GM10266 (cell line): ENCODE measurements around the gene CARD9.

Source experiments
- DNase-seq: peaks from one replicate; pipeline ENCODE4 v3.0.0; 2012; ENCODE audit errors: extremely low spot score
- CTCF ChIP-seq: IDR thresholded peaks from 2 replicates; pipeline ENCODE4 v1.5.1; 2012; ENCODE audit warnings: mild to moderate bottlenecking, low read depth; ENCODE audit not compliant: control insufficient read depth, insufficient read depth; ENCODE audit errors: missing control alignments

The CARD9 gene, protein sequence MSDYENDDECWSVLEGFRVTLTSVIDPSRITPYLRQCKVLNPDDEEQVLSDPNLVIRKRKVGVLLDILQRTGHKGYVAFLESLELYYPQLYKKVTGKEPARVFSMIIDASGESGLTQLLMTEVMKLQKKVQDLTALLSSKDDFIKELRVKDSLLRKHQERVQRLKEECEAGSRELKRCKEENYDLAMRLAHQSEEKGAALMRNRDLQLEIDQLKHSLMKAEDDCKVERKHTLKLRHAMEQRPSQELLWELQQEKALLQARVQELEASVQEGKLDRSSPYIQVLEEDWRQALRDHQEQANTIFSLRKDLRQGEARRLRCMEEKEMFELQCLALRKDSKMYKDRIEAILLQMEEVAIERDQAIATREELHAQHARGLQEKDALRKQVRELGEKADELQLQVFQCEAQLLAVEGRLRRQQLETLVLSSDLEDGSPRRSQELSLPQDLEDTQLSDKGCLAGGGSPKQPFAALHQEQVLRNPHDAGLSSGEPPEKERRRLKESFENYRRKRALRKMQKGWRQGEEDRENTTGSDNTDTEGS

GRCh38 chr9:136373300-136374182 lies at the start of gene CARD9:
CARD9 (minus strand) TSS chr9:136373669; CDS start chr9:136372078, 1,591 bp downstream.
- no peak for TF ChIP-seq CTCF

DNA sequence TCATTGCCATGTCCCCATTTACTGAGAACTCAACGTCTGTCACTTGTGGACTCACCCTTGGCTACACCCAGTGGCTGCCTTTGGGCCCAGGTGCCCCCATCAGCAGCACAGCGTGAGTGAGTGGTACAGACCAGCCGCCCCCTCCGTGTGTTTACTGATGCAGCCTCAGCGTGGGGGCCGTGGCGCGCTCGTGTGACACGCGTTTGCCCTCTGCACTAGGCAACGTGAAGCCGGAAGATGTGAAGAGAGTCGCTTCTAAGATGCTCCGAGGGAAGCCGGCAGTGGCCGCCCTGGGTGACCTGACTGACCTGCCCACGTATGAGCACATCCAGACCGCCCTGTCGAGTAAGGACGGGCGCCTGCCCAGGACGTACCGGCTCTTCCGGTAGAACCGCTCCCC lies 49.4 kb upstream of the CARD9 start:
- no peak for TF ChIP-seq CTCF
- DNase-seq, result no peak

More at GRCh38 chr9:136373300-136374182, at the start of gene CARD9:
- no peak for DNase-seq

DNA sequence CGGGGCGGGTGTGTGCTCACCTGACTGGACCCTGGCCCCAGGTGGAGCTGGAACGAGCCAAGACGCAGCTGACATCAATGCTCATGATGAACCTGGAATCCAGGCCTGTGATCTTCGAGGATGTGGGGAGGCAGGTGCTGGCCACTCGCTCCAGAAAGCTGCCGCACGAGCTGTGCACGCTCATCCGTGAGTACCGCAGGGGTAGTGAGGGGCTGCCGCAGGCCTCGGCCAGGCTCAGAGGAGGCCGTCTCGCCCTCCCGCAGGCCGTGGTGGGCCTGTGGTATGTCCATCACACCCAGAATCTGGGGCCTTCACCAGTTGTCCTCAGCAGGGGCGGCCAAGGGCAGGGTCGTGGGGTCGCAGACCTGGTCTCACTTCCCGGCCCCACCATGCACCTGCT lies 48.3 kb upstream of the CARD9 start:
- DNase-seq, result no peak
- no peak for TF ChIP-seq CTCF

GRCh38 chr9:136419092-136419420 lies 45.6 kb upstream of the CARD9 start:
- DNase-seq, result no peak
- TF ChIP-seq CTCF, result no peak

GRCh38 chr9:136418182-136419091 lies 45.0 kb upstream of the CARD9 start:
- TF ChIP-seq CTCF, result no peak
- DNase-seq, result no peak

GRCh38 chr9:136416914-136417313 lies 43.4 kb upstream of the CARD9 start:
- DNase-seq, result no peak

More at GRCh38 chr9:136416914-136417313, 43.4 kb upstream of the CARD9 start:
- no peak for TF ChIP-seq CTCF
